Keratinocyte (primary cell): ENCODE data around the gene LTBP2.

Source experiments
- EZH2 ChIP-seq: IDR thresholded peaks from one replicate; pipeline ENCODE4 v1.6.1; 2012; ENCODE audit warnings: inconsistent platforms, mild to moderate bottlenecking, low read length, moderate library complexity
- TF ChIP-seq, protein P1 (sequence below), 3 experiments: IDR thresholded peaks in 1 of 3; conservative IDR thresholded peaks in 1 of 3; optimal IDR thresholded peaks in 1 of 3; 2 replicates in 2 of 3; 3 replicates in 1 of 3; pipeline versions ENCODE3 to v1.5.1; 2011; ENCODE audit warnings: low read length in 3 of 3, mild to moderate bottlenecking in 3 of 3, moderate library complexity in 2 of 3, control low read depth in 1 of 3, inconsistent platforms in 1 of 3; ENCODE audit not compliant: insufficient read depth in 2 of 3; ENCODE audit errors: extremely low read depth in 1 of 3

DNA sequence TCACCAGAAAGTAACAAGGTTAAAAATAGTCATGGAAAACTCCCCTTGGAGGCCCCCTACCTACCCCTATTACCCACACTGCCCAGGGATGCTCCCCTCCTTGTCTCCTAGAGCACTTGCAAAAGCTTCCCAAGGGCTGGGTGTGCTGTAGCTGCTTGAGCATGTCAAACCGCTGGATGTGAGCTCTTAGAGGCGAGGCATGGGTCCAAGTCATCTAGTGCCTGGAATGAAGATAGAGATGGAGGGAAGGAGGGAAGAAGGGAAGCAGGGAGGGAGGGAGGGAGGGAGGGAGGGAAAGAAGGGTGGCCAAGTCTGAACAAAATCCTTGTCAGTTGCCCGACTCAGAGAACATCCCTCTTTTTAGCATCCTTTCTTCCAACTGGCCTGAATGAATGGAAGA, 43.1 kb downstream of the LTBP2 start:
- TF ChIP-seq, protein P1, sequence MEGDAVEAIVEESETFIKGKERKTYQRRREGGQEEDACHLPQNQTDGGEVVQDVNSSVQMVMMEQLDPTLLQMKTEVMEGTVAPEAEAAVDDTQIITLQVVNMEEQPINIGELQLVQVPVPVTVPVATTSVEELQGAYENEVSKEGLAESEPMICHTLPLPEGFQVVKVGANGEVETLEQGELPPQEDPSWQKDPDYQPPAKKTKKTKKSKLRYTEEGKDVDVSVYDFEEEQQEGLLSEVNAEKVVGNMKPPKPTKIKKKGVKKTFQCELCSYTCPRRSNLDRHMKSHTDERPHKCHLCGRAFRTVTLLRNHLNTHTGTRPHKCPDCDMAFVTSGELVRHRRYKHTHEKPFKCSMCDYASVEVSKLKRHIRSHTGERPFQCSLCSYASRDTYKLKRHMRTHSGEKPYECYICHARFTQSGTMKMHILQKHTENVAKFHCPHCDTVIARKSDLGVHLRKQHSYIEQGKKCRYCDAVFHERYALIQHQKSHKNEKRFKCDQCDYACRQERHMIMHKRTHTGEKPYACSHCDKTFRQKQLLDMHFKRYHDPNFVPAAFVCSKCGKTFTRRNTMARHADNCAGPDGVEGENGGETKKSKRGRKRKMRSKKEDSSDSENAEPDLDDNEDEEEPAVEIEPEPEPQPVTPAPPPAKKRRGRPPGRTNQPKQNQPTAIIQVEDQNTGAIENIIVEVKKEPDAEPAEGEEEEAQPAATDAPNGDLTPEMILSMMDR (optimal IDR thresholded peaks at IDR 0.05 in 1 of 3, IDR thresholded peaks at IDR 0.05 in 1 of 3, conservative IDR thresholded peaks at IDR 0.05 in 1 of 3; ENCODE audit: extremely low read depth in 1 of 3, insufficient read depth in 2 of 3, low read length in 3 of 3): no peak
- no peak for TF ChIP-seq EZH2
